Adrenal gland (tissue), 12 donors: Measurements from ENCODE around the gene MFSD2A. TPM values are rescaled to one million over a fixed set of nuclear protein-coding genes. Genes with fewer than 3 reads are reported as not detected.

Experiments used
- DNase-seq, 7 donors: peaks; one replicate each; pipeline ENCODE4 v3.0.0-alpha.2; 2019 to 2020
- H3K27ac ChIP-seq, 5 donors: fragments of 200-600 bp; sonication (generic) in 4 of 5; 1 replicate in 3 of 5; 2 replicates in 2 of 5; pipeline versions ENCODE4 v1.5.1 to v1.8.0; 2016 to 2020; ENCODE audit warnings: mild to moderate bottlenecking in 1 of 5
- H3K27me3 ChIP-seq: fragments of 200-600 bp; 2 replicates; pipeline ENCODE4 v1.8.0; 2021
- H3K36me3 ChIP-seq, 2 donors: fragments of 200-600 bp; replicated peaks in 1 of 2; 1 replicate in 1 of 2; 2 replicates in 1 of 2; pipeline versions ENCODE4 v1.5.1 to v1.8.0; 2018 to 2022
- H3K4me1 ChIP-seq, 2 donors: fragments of 200-600 bp; replicated peaks in 1 of 2; 1 replicate in 1 of 2; 2 replicates in 1 of 2; pipeline versions ENCODE4 v1.5.1 to v1.8.0; 2018 to 2021
- H3K4me3 ChIP-seq, 4 donors: fragments of 200-600 bp; sonication (generic) in 3 of 4; one replicate each; pipeline ENCODE4 v1.5.1; 2016 to 2018
- H3K9me3 ChIP-seq, 3 donors: fragments of 200-600 bp; sonication (generic) in 1 of 3; replicated peaks in 1 of 3; 1 replicate in 2 of 3; 2 replicates in 1 of 3; pipeline versions ENCODE4 v1.5.1 to v1.8.0; 2016 to 2021
- POLR2A ChIP-seq, 2 donors: fragments of 450-650 bp; IDR thresholded peaks; one replicate each; pipeline ENCODE4 v1.6.1; 2017; ENCODE audit warnings: antibody characterized with exemption in 2 of 2, mild to moderate bottlenecking in 2 of 2, moderate library complexity in 1 of 2
- WGBS, 4 donors: extraction: QIAGEN DNeasy Blood & Tissue Kit in 2 of 4; methylation state at CpG; one replicate each; pipeline versions ENCODE4 v1.1.5 to v1.1.7; 2013 to 2017; 5-methylcytosine and 5-hydroxymethylcytosine counted together
- intact Hi-C, 2 donors: fragments of 100-400 bp; cut with DNase I; formaldehyde crosslinking; loops; one replicate each; pipeline versions ENCODE4 v1.14.1 to v1.15.0; 2022 to 2023
- polyA plus RNA-seq, 3 donors: library from polyadenylated mRNA; stranded (reverse); fragments of 200-250 nt in 2 of 3; fragments of 350-450 nt in 1 of 3; fragmentation: Illumina TruSeq in 1 of 3; extraction: RNeasy Lipid Tissue Mini Kit (QIAGEN cat#74804) in 1 of 3; gene quantifications; one replicate each; pipeline ENCODE4 v1.2.3, GENCODE V29; 2013 to 2014
- total RNA-seq, 9 donors: library from RNA; depleted of rRNA in 4 of 9; stranded (reverse); fragments of >200 nt in 4 of 9; fragments of 120-200 nt in 1 of 9; fragmentation: NEBNext Ultra II Directional in 1 of 9; extraction: Animal tissue kit (Norgen Biotek cat#: 25700) in 1 of 9; gene quantifications; one replicate each; pipeline versions ENCODE4 v1.1.0 to v1.2.4, GENCODE V29; 2013 to 2023
- TF ChIP-seq, protein P1 (sequence below), 6 experiments: fragments of 450-650 bp in 4 of 6; fragments of 200-600 bp in 2 of 6; sonication (generic) in 1 of 6; IDR thresholded peaks; 1 replicate in 5 of 6; 2 replicates in 1 of 6; pipeline versions ENCODE4 v1.5.1 to v1.8.0; 2016 to 2021; ENCODE audit warnings: antibody characterized with exemption in 6 of 6, mild to moderate bottlenecking in 2 of 6, moderate library complexity in 1 of 6
- donor health status: healthy with polysubstance abuse.
- donor health status: Bipolar disorder and iron deficiency.
- donor health status: DM: yes; HTN: yes; CAD: no.
- donor health status: DM: no; HTN: no; CAD: no.
- donor health status: DM: no; HTN: no; CAD: no.
- donor health status: DM: yes; HTN: yes; CAD: no.

Gene MFSD2A
- total and polyA plus RNA-seq, 12 donors = 0.17 to 3.2 (median 1.3) TPM

DNA sequence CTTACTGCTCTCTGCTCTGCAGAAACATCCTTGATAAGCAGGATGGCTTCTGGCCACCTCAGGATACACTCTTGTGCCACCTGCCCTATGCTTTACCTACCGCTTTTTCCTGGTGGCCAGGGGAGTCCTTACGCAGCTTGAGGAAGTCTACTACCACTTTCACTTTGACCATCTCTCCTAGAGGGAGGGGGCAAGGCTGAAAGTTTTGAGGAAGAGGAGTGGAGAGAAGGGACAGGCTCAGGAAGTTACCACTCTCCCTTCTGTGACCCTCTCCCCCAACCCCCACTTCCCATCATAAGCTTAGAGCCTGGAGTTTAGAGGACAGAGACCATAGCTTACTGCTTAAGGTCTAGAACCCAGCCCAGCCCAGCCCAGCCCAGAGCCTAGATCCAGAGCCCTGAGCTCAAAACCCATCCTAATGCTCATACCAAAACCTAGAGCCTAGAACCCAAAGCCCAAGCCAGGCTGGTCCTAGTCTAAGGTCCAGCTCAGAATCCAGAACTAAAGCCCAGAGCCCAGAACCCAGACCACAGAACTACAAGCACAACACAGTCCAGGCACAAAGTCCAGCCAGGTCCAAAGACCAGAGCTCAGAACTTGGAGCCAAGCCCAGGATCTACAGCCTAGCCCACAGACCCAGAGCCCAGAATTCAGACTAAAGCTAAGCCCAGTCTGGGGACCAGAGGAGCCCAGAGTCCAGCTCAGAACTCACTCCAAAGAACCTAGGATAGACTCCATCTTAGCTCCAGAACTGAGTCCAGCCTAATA is 18.0 kb upstream of the MFSD2A start:
- Histone ChIP-seq H3K4me3 (no peak overlapping the region), H3K27me3 (no peaks in the 10 kb centered on the region), H3K4me1 (no peaks in the 10 kb centered on the region), H3K36me3 (no peaks in the 10 kb centered on the region), H3K9me3 (no peaks in the 10 kb centered on the region), H3K27ac (peak overlapping the region in 1 of 5 donors; percentile 65)
- intact Hi-C loops = no loop called here
- TF ChIP-seq POLR2A (IDR thresholded peaks at IDR 0.05) = no peak
- TF ChIP-seq, protein P1, sequence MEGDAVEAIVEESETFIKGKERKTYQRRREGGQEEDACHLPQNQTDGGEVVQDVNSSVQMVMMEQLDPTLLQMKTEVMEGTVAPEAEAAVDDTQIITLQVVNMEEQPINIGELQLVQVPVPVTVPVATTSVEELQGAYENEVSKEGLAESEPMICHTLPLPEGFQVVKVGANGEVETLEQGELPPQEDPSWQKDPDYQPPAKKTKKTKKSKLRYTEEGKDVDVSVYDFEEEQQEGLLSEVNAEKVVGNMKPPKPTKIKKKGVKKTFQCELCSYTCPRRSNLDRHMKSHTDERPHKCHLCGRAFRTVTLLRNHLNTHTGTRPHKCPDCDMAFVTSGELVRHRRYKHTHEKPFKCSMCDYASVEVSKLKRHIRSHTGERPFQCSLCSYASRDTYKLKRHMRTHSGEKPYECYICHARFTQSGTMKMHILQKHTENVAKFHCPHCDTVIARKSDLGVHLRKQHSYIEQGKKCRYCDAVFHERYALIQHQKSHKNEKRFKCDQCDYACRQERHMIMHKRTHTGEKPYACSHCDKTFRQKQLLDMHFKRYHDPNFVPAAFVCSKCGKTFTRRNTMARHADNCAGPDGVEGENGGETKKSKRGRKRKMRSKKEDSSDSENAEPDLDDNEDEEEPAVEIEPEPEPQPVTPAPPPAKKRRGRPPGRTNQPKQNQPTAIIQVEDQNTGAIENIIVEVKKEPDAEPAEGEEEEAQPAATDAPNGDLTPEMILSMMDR (IDR thresholded peaks at IDR 0.05) = no peak
- 76 to 96% (median 82%) methylated on average over 2 of the region's 2 CpGs for WGBS, 4 donors
- peak in 4 of 7 donors; percentile 16 to 54 (median 33) for DNase-seq

DNA sequence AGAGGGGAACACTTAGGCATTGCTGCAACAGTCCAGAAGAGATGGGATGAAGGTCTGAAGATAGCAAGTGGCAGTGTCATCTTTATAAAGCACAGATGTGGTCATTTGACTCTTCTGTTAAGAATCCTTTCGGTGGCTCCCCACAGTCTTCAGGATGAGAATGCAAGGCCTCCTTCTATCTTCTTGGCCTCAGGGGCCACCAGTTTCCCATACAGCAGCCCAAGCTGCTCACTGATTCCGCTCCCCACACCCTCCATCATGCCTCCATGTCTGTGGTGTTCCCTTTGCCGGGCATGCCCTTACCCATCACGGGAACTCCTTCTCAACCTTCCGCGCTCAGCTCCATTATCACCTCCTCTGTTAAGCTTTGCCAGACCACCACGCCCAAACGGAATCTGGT is 16.1 kb upstream of the MFSD2A start:
- WGBS, 4 donors = 88 to 94% (median 92%) methylated on average over 8 of the region's 8 CpGs
- Histone ChIP-seq H3K36me3 (no peaks in the 10 kb centered on the region), H3K4me3 (no peak overlapping the region), H3K4me1 (no peaks in the 10 kb centered on the region), H3K27ac (no peak overlapping the region), H3K9me3 (no peaks in the 10 kb centered on the region), H3K27me3 (no peaks in the 10 kb centered on the region)
- intact Hi-C loops = no loop called here
- TF ChIP-seq, protein P1 (IDR thresholded peaks at IDR 0.05) = no peak
- no peak for TF ChIP-seq POLR2A (IDR thresholded peaks at IDR 0.05)
- DNase-seq = no peak

DNA sequence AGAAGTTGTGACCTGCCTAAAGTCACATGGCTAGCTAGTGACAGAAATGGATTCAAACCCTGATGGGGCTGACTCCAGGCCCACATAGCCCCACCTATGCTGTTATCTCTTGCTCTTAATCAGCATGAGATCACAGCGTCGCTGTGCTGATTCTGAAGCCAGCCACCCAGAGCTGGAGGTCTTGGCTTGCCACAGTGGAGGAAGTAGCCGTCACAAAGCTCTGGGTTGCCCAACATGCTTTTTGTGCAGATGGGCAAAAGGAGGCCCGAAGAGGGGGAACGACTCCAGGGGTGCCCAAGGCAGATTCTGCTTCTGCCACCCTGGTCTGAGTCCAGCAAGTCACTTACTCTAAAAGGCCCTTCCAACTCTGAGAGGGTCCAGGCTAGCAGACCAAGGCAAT is 14.7 kb upstream of the MFSD2A start:
- H3K36me3 ChIP-seq = no peaks in the 10 kb centered on the region
- WGBS, 4 donors = 58 to 71% (median 62%) methylated on average over 3 to 5 of the region's 5 CpGs
- H3K4me1 ChIP-seq = no peaks in the 10 kb centered on the region
- H3K4me3 ChIP-seq = no peak overlapping the region
- TF ChIP-seq POLR2A (IDR thresholded peaks at IDR 0.05) = no peak
- TF ChIP-seq, protein P1 (IDR thresholded peaks at IDR 0.05) = no peak
- no peak overlapping the region for H3K27ac ChIP-seq
- no peaks in the 10 kb centered on the region for H3K9me3 ChIP-seq
- peak in 5 of 7 donors; percentile 21 to 66 (median 35) for DNase-seq
- H3K27me3 ChIP-seq = no peaks in the 10 kb centered on the region
- intact Hi-C loops = no loop called here

DNA sequence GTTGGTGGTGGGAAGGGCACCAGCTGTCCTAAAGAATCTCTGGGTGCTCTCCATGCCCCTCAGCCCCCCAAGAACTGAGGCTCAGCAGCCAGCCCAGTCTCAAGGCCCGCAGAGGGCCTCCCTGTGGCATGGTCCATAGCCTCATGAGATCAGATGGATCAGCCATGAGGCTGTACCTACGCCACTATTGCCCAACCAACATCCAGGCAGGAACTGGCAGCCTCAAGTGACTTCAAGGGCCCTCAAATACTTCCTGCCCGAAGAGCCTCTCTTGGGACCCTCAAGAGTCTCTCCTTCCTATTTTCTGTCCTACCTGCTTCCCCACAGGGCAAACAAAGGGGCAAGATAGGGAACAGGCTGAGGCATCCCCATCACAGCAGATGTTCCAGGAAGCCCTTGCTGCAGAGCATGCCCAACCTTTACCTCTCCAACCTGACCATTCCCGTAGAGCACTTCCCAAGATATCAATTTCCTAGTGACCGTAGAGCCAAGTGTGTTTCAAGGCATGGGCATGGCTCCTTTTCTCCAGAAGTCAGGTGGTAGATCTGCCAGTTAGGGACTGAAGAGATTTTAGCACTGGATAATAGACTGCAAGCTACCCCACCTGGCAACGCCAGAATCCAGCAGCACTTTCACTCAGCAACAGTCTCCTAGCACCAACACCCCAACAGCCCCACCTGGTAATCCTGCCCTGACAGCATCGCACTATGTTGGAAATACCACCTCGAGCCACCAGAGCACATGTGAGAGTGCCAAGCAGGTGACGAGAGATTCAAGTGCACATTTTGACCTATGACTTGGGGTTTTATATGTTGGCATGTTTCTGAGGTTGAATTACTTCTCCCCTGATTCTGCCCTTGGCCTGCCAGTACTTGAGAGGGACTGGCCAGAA is 13.7 kb upstream of the MFSD2A start:
- Histone ChIP-seq H3K27ac (no peak overlapping the region), H3K9me3 (no peaks in the 10 kb centered on the region), H3K4me3 (no peak overlapping the region), H3K36me3 (no peaks in the 10 kb centered on the region), H3K4me1 (no peaks in the 10 kb centered on the region), H3K27me3 (no peaks in the 10 kb centered on the region)
- WGBS, 4 donors = 73 to 90% (median 81%) methylated on average over 8 to 9 of the region's 9 CpGs
- intact Hi-C loops = no loop called here
- no peak for DNase-seq
- no peak for TF ChIP-seq POLR2A (IDR thresholded peaks at IDR 0.05)
- TF ChIP-seq, protein P1 (IDR thresholded peaks at IDR 0.05) = no peak
